HG02852 (cell line): ENCODE results near the gene PPP1R14C.

Source experiments
- ATAC-seq: cut with Tn5 transposase; IDR thresholded peaks from one replicate; pipeline ENCODE4 v1.9.1; 2021; ENCODE audit warnings: mild to moderate bottlenecking, moderate library complexity; ENCODE audit not compliant: unreplicated experiment

The PPP1R14C gene

DNA sequence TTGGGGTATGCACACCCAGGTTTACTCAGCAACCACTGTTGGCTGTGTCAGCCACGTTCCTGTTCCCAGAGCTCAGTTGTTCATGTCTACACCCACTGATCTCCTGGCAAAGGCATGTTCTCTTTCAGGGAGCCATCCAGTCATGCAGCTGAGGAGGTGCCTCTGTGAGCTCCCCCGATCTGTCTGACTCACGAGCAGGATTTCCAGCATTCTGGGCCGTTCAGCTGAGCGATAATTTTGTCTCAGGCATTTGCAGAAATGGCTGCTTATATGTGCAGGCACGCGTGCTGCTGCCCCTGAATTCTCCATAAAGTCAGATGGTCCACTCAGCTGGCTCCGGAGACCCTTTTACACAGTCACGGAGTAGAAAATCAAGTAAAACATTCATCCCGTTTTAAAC, 147.6 kb downstream of the PPP1R14C start:
- no peak for ATAC-seq

DNA sequence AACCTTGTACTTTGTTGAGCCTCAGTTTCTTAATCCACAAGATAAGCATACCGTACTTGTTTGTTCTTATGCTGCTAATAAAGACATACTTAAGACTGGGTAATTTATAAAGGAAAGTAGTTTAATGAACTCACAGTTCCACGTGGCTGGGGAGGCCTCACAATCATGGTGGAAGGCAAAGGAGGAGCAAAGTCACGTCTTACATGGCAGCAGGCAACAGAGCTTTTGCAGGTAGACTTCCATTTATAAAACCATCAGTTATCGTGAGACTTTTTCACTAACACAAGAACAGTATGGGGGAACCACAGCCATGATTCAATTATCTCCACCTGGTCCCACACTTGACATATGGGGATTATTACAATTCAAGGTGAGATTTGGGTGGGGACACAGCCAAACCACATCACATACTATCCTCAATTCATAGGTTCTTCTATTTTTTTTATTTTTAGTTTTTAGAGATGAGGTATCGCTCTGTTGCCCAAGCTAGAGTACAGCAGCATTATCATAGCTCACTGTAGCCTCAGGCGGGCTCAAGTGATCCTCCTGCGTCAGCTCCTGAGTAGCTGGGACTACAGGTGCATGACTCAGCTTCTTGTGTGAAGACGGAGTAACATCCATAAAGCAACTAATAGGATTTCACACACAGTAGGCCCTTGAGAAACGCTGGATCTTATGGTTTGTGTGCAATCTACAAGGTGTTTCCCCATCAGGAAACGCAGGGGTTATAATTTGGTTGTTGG, 149.3 kb downstream of the PPP1R14C start:
- ATAC-seq: no peak

DNA sequence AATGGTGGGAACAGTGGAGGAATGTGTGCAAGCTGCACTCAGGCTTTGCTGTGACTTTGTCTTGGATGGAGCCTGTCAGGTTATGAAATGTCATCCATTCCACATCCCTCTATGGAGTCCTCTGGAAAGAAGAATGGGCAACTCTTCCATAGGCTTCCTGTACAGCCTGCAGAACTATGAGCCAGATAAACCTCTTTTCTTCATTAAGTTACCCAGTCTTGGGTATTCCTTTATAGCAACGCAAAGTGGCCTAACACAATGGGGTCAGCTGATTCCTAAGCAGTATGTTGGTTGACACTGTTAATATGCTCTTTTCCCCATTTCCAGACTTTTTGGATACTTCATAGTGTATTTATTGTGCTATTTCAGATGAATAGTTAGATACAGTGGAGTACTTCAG, 150.2 kb downstream of the PPP1R14C start:
- ATAC-seq: no peak

DNA sequence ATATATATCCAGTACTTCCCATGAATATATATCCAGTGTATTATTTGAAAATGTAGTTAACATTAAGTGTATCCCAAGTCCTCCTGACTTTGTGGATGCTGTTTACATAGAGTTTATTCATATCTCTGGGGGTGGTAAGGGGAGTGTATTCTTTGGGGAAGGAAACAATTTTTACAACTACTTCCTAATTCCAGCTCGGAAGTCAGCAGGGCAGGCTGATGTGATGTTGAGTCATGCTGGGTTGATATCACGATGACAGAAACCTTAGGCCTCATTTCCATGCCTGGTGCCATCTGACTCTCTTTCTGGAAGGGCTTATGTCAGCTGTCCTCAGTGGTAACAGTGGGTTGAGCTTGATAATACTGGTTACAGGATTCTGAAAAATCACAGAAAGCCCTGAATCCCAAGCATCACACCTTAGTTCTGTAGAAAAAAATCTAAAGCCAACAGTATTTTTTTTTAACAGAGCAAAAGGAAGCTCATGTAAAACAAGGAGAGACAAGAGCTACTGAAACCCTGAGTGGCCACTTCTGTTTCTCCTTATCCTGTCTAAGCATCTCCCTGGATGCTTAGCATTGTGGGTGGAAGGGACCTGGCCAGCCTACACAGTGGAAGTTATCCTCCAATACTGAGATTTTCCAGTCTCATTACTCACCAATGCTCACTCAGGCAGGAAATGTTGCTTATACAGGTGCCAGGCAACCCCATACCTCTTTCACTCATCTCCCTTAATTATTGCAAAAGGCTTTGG, 150.8 kb downstream of the PPP1R14C start:
- no peak for ATAC-seq

DNA sequence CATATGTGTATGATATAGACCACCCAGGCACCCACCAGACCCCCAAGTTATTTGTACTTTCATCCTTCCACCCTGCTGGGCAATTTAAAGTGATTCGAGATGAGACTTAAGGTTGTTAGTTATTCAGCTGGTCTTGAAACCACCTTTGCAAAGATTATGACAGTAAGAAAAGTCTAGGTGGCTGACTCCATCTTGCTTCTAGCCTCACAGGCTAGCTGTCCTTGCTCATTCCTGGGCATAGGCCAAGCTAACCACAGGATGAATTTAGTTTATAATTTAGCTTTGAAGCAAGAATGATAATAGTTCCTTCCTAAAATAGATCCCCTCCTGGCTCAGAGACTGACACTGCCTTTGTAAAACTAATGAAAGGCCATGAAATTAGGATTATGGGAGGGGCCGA, 154.0 kb downstream of the PPP1R14C start:
- no peak for ATAC-seq

DNA sequence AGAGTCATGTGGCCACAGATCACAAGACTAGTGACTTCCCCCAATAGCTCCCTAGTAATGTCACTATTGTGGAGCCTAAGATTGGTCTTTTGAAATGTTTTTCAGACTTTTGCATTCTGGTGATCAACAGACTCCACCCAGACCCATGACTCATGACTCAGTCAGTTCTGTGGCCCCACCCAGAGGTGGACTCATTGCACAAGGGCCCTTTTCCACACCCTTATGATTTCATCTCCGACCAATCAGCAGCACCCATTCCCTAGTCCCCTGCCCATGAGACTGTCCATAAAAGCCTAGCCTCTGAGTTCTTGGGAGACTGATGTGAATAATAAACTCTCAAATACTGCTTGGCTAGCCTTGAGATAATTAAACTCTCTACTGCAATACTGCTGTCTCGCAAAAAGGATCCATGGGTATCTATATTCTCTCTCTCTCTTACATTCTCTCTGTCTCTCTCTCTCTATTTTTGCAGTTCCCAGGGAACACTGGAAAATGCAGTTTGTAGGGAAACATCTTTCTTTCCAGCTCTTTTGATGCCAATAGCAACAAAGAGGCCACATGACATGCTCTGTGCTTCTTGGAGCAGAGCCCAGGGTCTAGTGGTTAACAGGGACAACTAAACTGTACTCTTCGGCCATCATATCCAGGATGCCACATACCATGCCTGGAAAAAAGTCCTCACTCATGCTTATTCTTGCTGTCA, 154.6 kb downstream of the PPP1R14C start:
- no peak for ATAC-seq

DNA sequence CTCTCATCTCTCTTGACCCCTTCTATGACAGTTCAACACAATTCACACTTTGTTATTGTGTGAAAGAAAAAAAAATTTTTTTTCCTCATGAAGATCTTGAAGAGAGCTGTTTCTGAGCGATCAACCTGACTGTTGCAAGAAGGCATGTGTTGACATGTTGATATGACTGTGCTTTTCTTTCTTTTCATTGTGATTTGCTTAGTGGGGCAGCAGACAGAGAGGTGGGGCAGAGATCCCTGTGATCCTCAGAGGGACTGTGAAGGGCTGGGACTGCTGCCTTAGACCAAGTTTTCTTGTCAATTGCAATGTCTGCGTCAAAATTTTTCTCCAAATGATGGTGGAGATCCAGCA, 155.2 kb downstream of the PPP1R14C start:
- no peak for ATAC-seq

DNA sequence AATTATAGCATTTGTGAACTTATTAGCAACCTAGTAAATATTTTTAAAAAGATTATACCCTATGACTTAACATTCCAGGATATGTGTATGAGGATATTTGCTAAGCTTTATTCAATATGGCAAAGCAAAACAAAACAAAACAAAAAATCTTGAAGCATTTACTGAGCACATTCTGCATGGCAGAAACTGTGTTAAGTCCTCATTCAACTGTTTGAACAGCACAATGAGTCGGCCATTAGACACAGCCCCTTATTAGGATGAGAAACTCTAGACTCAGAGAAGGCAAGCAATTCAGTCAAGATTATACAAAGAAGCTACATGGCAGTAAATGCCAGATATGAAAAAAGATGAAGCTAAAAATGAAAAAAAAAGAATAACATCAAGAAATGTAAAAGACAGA, 155.8 kb downstream of the PPP1R14C start:
- ATAC-seq: no peak
